ENCODE data around the gene ARMC8. TPM values are rescaled to one million over a fixed set of nuclear protein-coding genes. Genes with fewer than 3 reads are reported as not detected.

ARMC8 gene
- polyA plus RNA-seq, 4 donors, result 41.9 to 51.1 (median 48.6) TPM

GRCh38 chr3:138241061-138241460, 54.0 kb downstream of the ARMC8 start:
- DNase-seq (ENCODE audit: low read depth in 4 of 4, low spot score in 3 of 4), result no peak

GRCh38 chr3:138241676-138242075, 54.6 kb downstream of the ARMC8 start:
- DNase-seq (ENCODE audit: low read depth in 4 of 4, low spot score in 3 of 4), result no peak

GRCh38 chr3:138242466-138242865, 55.4 kb downstream of the ARMC8 start:
- DNase-seq (ENCODE audit: low read depth in 4 of 4, low spot score in 3 of 4), result no peak

GRCh38 chr3:138245026-138245425, 57.9 kb downstream of the ARMC8 start:
- no peak for DNase-seq (ENCODE audit: low read depth in 4 of 4, low spot score in 3 of 4)

GRCh38 chr3:138249636-138250035, 62.5 kb downstream of the ARMC8 start:
- no peak for DNase-seq (ENCODE audit: low read depth in 4 of 4, low spot score in 3 of 4)

- no peak for DNase-seq (ENCODE audit: low read depth in 4 of 4, low spot score in 3 of 4)
These were observed 66.5 kb downstream of the ARMC8 start for GRCh38 chr3:138253609-138254008.

- DNase-seq (ENCODE audit: low read depth in 4 of 4, low spot score in 3 of 4), result no peak
These were observed 67.1 kb downstream of the ARMC8 start for GRCh38 chr3:138254216-138254615.

GRCh38 chr3:138256022-138256421, 68.9 kb downstream of the ARMC8 start:
- no peak for DNase-seq (ENCODE audit: low read depth in 4 of 4, low spot score in 3 of 4)

GRCh38 chr3:138257986-138258385, 70.9 kb downstream of the ARMC8 start:
- no peak for DNase-seq (ENCODE audit: low read depth in 4 of 4, low spot score in 3 of 4)

- DNase-seq (ENCODE audit: low read depth in 4 of 4, low spot score in 3 of 4), result no peak
These were observed 72.0 kb downstream of the ARMC8 start for GRCh38 chr3:138259126-138259525.

- DNase-seq (ENCODE audit: low read depth in 4 of 4, low spot score in 3 of 4), result no peak
These were observed 73.5 kb downstream of the ARMC8 start for GRCh38 chr3:138260611-138261010.

- DNase-seq (ENCODE audit: low read depth in 4 of 4, low spot score in 3 of 4), result no peak
These were observed 76.0 kb downstream of the ARMC8 start for GRCh38 chr3:138263104-138263503.

- no peak for DNase-seq (ENCODE audit: low read depth in 4 of 4, low spot score in 3 of 4)
These were observed 78.6 kb downstream of the ARMC8 start for GRCh38 chr3:138265745-138266144.

GRCh38 chr3:138267083-138267482, 80.0 kb downstream of the ARMC8 start:
- DNase-seq (ENCODE audit: low read depth in 4 of 4, low spot score in 3 of 4), result no peak

- DNase-seq (ENCODE audit: low read depth in 4 of 4, low spot score in 3 of 4), result no peak
These were observed 83.1 kb downstream of the ARMC8 start for GRCh38 chr3:138270245-138270644.

- DNase-seq (ENCODE audit: low read depth in 4 of 4, low spot score in 3 of 4), result no peak
These were observed 84.2 kb downstream of the ARMC8 start for GRCh38 chr3:138271189-138271794.

- DNase-seq (ENCODE audit: low read depth in 4 of 4, low spot score in 3 of 4), result no peak
These were observed 94.5 kb downstream of the ARMC8 start for GRCh38 chr3:138281561-138281960.

- no peak for DNase-seq (ENCODE audit: low read depth in 4 of 4, low spot score in 3 of 4)
These were observed 95.7 kb downstream of the ARMC8 start for GRCh38 chr3:138282836-138283235.

GRCh38 chr3:138284079-138284478, 97.0 kb downstream of the ARMC8 start:
- DNase-seq (ENCODE audit: low read depth in 4 of 4, low spot score in 3 of 4), result no peak

- no peak for DNase-seq (ENCODE audit: low read depth in 4 of 4, low spot score in 3 of 4)
These were observed 97.9 kb downstream of the ARMC8 start for GRCh38 chr3:138284957-138285477.

- DNase-seq (ENCODE audit: low read depth in 4 of 4, low spot score in 3 of 4), result no peak
These were observed 102.2 kb downstream of the ARMC8 start for GRCh38 chr3:138289260-138289659.

GRCh38 chr3:138289701-138290100, 102.6 kb downstream of the ARMC8 start:
- no peak for DNase-seq (ENCODE audit: low read depth in 4 of 4, low spot score in 3 of 4)

GRCh38 chr3:138296639-138297038, 109.5 kb downstream of the ARMC8 start:
- DNase-seq (ENCODE audit: low read depth in 4 of 4, low spot score in 3 of 4), result no peak

All from right renal pelvis (tissue), 4 donors.